Ascending aorta (tissue), 2 donors: Measurements from ENCODE around the gene RNF166. TPM values are rescaled to one million over a fixed set of nuclear protein-coding genes. Genes with fewer than 3 reads are reported as not detected.

ENCODE experiments used
- DNase-seq, 2 donors: peaks; one replicate each; pipeline ENCODE4 v3.0.0-alpha.2; 2019; ENCODE audit warnings: low spot score in 2 of 2
- H3K27ac ChIP-seq, 2 donors: fragments of 200-600 bp; sonication (generic); one replicate each; pipeline ENCODE4 v1.5.1; 2016 to 2017; ENCODE audit warnings: mild to moderate bottlenecking in 1 of 2
- H3K27me3 ChIP-seq: fragments of 200-600 bp; sonication (generic); one replicate; pipeline ENCODE4 v1.5.1; 2017
- H3K36me3 ChIP-seq, 2 donors: fragments of 200-600 bp; sonication (generic); one replicate each; pipeline ENCODE4 v1.5.1; 2016
- H3K4me1 ChIP-seq, 2 donors: fragments of 200-600 bp; sonication (generic); one replicate each; pipeline ENCODE4 v1.5.1; 2016 to 2017; ENCODE audit warnings: mild to moderate bottlenecking in 1 of 2
- H3K4me3 ChIP-seq, 2 donors: fragments of 200-600 bp; sonication (generic); one replicate each; pipeline ENCODE4 v1.5.1; 2016 to 2017; ENCODE audit warnings: mild to moderate bottlenecking in 1 of 2
- H3K9me3 ChIP-seq, 2 donors: fragments of 200-600 bp; sonication (generic); one replicate each; pipeline ENCODE4 v1.5.1; 2016
- CTCF ChIP-seq, 3 experiments: fragments of 200-600 bp in 2 of 3; fragments of 450-650 bp in 1 of 3; sonication (generic) in 2 of 3; IDR thresholded peaks; one replicate each; pipeline ENCODE4 v1.5.1; 2016 to 2019; ENCODE audit warnings: antibody characterized with exemption in 3 of 3, mild to moderate bottlenecking in 1 of 3, moderate library complexity in 1 of 3
- intact Hi-C: fragments of 100-400 bp; cut with DNase I; formaldehyde crosslinking; loops from one replicate; pipeline ENCODE4 v1.15.1; 2023
- total RNA-seq: library from RNA; depleted of rRNA; stranded (reverse); fragments of >200 nt; gene quantifications from one replicate; pipeline ENCODE4 v1.1.0, GENCODE V29; 2016

The RNF166 gene
- total RNA-seq, 1 donor from 2014 or later: 44.3 TPM

DNA sequence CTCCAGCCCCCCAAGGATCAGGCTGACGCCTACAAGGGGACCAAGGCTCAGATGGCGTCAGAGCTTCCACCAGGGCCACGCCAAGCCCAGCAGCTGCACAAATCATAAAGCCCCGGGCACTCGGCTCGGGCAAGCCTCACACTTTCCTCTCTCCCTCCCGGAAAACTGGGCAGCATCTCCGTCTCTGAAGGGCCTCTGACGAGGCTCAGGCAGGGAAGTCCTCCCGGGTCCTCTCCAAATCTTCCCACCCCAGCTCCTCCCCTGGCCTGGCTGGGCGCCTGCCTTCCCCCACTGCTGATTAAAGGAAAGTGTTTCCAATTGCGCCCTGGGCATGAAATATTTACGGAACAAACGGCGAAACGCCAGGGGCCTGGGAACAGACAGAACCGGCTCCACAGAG lies 40.3 kb upstream of the RNF166 start:
- Histone ChIP-seq H3K27me3 (no peaks in the 10 kb centered on the region), H3K4me3 (no peak overlapping the region), H3K9me3 (no peaks in the 10 kb centered on the region), H3K27ac (peak overlapping the region in 1 of 2 donors; percentile 55), H3K36me3 (peaks cover 0 to 7% of the 10 kb centered on the region in 2 donors), H3K4me1 (peaks cover 6 to 9% of the 10 kb centered on the region in 2 donors)
- no peak for DNase-seq
- intact Hi-C loops: no loop called here
- no peak for TF ChIP-seq CTCF (IDR thresholded peaks at IDR 0.05)

DNA sequence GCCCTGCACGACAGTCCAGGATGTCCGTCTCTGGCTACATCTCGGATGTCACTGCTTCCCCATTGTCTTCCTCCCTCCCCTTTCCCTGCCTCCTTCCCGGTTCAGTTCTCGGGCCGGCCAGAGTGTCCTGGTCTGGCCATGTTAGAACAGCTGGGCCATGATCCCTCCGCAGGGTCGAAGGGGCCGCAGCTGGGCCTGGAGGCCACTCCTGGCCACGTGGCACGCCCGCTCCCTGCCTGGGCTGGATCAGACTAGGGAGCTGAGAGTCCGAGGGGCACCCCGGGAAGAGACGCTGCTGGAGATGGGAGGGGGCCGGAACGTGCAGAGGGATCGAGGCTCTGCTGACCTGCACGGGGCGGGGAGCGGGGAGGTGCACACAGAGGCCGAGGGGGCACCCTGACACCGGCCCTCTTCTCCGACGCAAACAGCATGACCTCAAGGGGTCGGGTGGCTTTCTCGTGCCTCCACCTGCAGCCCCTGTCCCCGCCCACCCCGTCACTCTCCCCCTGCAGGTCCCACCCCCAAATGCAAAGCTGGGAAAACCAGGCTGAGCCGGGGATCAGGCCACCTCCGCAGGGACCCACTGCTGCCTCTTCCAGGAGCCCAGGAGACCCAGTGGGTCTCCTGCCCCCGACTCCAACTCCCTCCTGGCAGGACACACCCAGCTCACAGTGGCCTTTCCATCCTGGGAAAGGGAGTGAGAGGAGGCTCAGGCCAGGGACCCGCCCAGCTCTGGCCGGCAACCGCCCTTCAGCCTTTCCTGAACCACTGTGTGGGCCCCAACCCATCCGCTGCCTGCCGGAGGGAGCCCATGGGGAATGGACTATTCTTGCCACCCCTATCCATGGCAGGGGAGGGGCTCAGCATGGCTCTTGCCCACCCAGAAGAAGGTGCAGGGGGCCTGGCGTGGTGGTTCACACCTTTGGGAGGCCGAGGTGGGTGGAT lies 38.6 kb upstream of the RNF166 start:
- Histone ChIP-seq H3K4me3 (no peak overlapping the region), H3K27ac (no peak overlapping the region), H3K4me1 (peaks cover 6 to 9% of the 10 kb centered on the region in 2 donors), H3K36me3 (peaks cover 15 to 20% of the 10 kb centered on the region in 2 donors), H3K9me3 (no peaks in the 10 kb centered on the region), H3K27me3 (no peaks in the 10 kb centered on the region)
- no peak for DNase-seq
- no peak for TF ChIP-seq CTCF (IDR thresholded peaks at IDR 0.05)
- intact Hi-C loops: no loop called here

- H3K36me3 ChIP-seq: peaks cover 16 to 20% of the 10 kb centered on the region in 2 donors
- TF ChIP-seq CTCF (IDR thresholded peaks at IDR 0.05): peak; percentile 79 to 83 (median 80)
- H3K27me3 ChIP-seq: no peaks in the 10 kb centered on the region
- intact Hi-C loops: loop anchor here (1.0 kb wide), 1 partner anchor 41 kb away; the partner anchor contains the start of gene PIEZO1
- no peaks in the 10 kb centered on the region for H3K9me3 ChIP-seq
- H3K4me3 ChIP-seq: no peak overlapping the region
- peaks cover 6 to 9% of the 10 kb centered on the region in 2 donors for H3K4me1 ChIP-seq
- DNase-seq: peak in 1 of 2 donors; percentile 86
- no peak overlapping the region for H3K27ac ChIP-seq
Observed at GRCh38 chr16:88743693-88744576, 37.7 kb upstream of the RNF166 start.

GRCh38 chr16:88742896-88743605 lies 36.8 kb upstream of the RNF166 start:
- Histone ChIP-seq H3K27me3 (no peaks in the 10 kb centered on the region), H3K9me3 (no peaks in the 10 kb centered on the region), H3K4me3 (no peak overlapping the region), H3K4me1 (peaks cover 6 to 9% of the 10 kb centered on the region in 2 donors), H3K27ac (no peak overlapping the region), H3K36me3 (peaks cover 16 to 20% of the 10 kb centered on the region in 2 donors)
- DNase-seq: no peak
- intact Hi-C loops: loop anchor here (1.0 kb wide), 1 partner anchor 42 kb away; the partner anchor contains the start of gene PIEZO1
- TF ChIP-seq CTCF (IDR thresholded peaks at IDR 0.05): no peak

DNA sequence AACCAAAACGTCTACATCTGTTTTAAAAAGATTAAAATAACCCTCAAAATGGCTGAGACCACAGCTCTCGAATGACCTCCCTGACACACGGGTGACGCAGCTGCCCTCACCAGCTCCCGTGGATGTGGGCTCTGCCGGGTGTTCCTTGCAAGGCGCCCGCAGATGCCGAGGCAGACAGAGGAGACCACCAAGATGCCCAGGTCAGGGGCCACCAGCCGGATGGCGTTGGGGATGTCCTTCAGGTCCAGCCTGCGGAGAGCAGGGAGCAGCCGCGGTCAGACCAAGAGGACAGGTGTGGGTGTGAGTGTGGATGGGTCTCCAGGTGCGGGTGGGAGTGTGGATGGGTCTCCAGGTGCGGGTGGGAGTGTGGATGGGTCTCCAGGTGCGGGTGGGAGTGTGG lies 35.2 kb upstream of the RNF166 start:
- H3K36me3 ChIP-seq: peaks cover 16 to 25% of the 10 kb centered on the region in 2 donors

More for the DNA sequence above, 35.2 kb upstream of the RNF166 start:
- H3K4me1 ChIP-seq: peaks cover 3 to 5% of the 10 kb centered on the region in 2 donors
- intact Hi-C loops: no loop called here
- no peak for TF ChIP-seq CTCF (IDR thresholded peaks at IDR 0.05)
- H3K27ac ChIP-seq: no peak overlapping the region
- H3K4me3 ChIP-seq: no peak overlapping the region
- DNase-seq: no peak
- H3K9me3 ChIP-seq: no peaks in the 10 kb centered on the region
- H3K27me3 ChIP-seq: no peaks in the 10 kb centered on the region
